ENCODE data around the gene EGLN2.

GRCh38 chr19:40756502-40757110, 42.4 kb upstream of the EGLN2 start:
- TF ChIP-seq, protein P1, sequence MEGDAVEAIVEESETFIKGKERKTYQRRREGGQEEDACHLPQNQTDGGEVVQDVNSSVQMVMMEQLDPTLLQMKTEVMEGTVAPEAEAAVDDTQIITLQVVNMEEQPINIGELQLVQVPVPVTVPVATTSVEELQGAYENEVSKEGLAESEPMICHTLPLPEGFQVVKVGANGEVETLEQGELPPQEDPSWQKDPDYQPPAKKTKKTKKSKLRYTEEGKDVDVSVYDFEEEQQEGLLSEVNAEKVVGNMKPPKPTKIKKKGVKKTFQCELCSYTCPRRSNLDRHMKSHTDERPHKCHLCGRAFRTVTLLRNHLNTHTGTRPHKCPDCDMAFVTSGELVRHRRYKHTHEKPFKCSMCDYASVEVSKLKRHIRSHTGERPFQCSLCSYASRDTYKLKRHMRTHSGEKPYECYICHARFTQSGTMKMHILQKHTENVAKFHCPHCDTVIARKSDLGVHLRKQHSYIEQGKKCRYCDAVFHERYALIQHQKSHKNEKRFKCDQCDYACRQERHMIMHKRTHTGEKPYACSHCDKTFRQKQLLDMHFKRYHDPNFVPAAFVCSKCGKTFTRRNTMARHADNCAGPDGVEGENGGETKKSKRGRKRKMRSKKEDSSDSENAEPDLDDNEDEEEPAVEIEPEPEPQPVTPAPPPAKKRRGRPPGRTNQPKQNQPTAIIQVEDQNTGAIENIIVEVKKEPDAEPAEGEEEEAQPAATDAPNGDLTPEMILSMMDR (IDR thresholded peaks at IDR 0.05; ENCODE audit: low read length): no peak
- TF ChIP-seq EZH2 (IDR thresholded peaks at IDR 0.05; ENCODE audit: borderline replicate concordance, low read length): no peak
